Heart right ventricle (tissue), 16 donors: ENCODE data around the gene HNRNPUL2. TPM values are rescaled to one million over a fixed set of nuclear protein-coding genes. Genes with fewer than 3 reads are reported as not detected.

Source experiments
- ATAC-seq, 8 donors: fragments of 200-7000 bp; cut with Tn5 transposase; one replicate each; pipeline ENCODE4 v1.9.1; 2020; ENCODE audit warnings: mild to moderate bottlenecking in 8 of 8, moderate library complexity in 8 of 8, moderate number of reproducible peaks in 1 of 8
- DNase-seq, 2 donors: peaks; one replicate each; pipeline ENCODE4 v3.0.0-alpha.2; 2020
- H3K27ac ChIP-seq, 10 donors: fragments of 200-600 bp; sonication (generic) in 2 of 10; one replicate each; pipeline versions ENCODE4 v1.5.0 to v1.8.0; 2020 to 2022; ENCODE audit warnings: mild to moderate bottlenecking in 3 of 10
- H3K27me3 ChIP-seq, 7 donors: fragments of 200-600 bp; one replicate each; pipeline ENCODE4 v1.8.0; 2021 to 2022; ENCODE audit warnings: mild to moderate bottlenecking in 2 of 7
- H3K36me3 ChIP-seq, 9 donors: fragments of 200-600 bp; sonication (generic) in 1 of 9; one replicate each; pipeline versions ENCODE4 v1.5.0 to v1.8.0; 2020 to 2022; ENCODE audit warnings: mild to moderate bottlenecking in 2 of 9
- H3K4me1 ChIP-seq, 9 donors: fragments of 200-600 bp; sonication (generic) in 1 of 9; one replicate each; pipeline versions ENCODE4 v1.5.0 to v1.8.0; 2020 to 2022; ENCODE audit warnings: mild to moderate bottlenecking in 4 of 9
- H3K4me3 ChIP-seq, 10 donors: fragments of 200-600 bp; sonication (generic) in 2 of 10; one replicate each; pipeline versions ENCODE4 v1.5.0 to v1.8.0; 2020 to 2022; ENCODE audit warnings: mild to moderate bottlenecking in 7 of 10, moderate library complexity in 2 of 10
- H3K9me3 ChIP-seq, 11 donors: fragments of 200-600 bp in 10 of 11; sonication (generic) in 2 of 11; one replicate each; pipeline versions ENCODE4 v1.5.0 to v1.8.0; 2013 to 2022; ENCODE audit warnings: mild to moderate bottlenecking in 2 of 11, control low read depth in 1 of 11, moderate library complexity in 1 of 11
- WGBS, 2 donors: extraction: QIAGEN DNeasy Blood & Tissue Kit; methylation state at CpG; one replicate each; pipeline ENCODE4 v1.1.7; 2013; ENCODE audit warnings: inconsistent platforms in 1 of 2; 5-methylcytosine and 5-hydroxymethylcytosine counted together
- intact Hi-C, 10 donors: fragments of 100-400 bp; cut with DNase I; formaldehyde crosslinking; loops; one replicate each; pipeline versions ENCODE4 v1.11.1 to v1.14.2; 2022
- polyA plus RNA-seq, 2 donors: library from polyadenylated mRNA; stranded (reverse); fragments of 200-250 nt; gene quantifications; one replicate each; pipeline ENCODE4 v1.2.3, GENCODE V29; 2013
- total RNA-seq, 10 donors: library from RNA; stranded (reverse); fragmentation: NEBNext Ultra II Directional in 3 of 10; extraction: Animal tissue kit (Norgen Biotek cat#: 25700) in 3 of 10; gene quantifications; one replicate each; pipeline versions ENCODE4 v1.2.1 to v1.2.4, GENCODE V29; 2021 to 2023
- TF ChIP-seq, protein P1 (sequence below), 9 donors: fragments of 200-600 bp; sonication (generic) in 2 of 9; IDR thresholded peaks; one replicate each; pipeline versions ENCODE4 v1.5.0 to v1.8.0; 2021 to 2022; ENCODE audit warnings: antibody characterized with exemption in 9 of 9, mild to moderate bottlenecking in 5 of 9, moderate library complexity in 1 of 9
- donor health status: Arrhythmogenic right ventricular cardiomyopathy.
- donor health status: ischemic (EF 13 %, LVEDD 7.1; RV severe dilation, severe dysfunction).
- donor health status: healthy with polysubstance abuse.
- donor health status: DM: no; HTN: yes; CAD: no.
- donor health status: DM: no; HTN: no; CAD: no.
- donor health status: ischemic (EF 25% LVEDD 6.9; RV normal size, moderate dysfunction).
- donor health status: ischemic (EF 25% LVEDD 5.7; RV mildly dilated, moderate dysfunction).
- donor health status: healthy.
- donor health status: DM: yes; HTN: yes; CAD: no.
- donor health status: Ischemic cardiomyopathy.
- donor health status: ischemic (EF 35%, LVEDD 5.7; RV mildly dilated, moderate dysfunction).
- donor health status: nonischemic (EF 11% LVEDD 7.7; RV severe dilation, severe dysfunction).
- donor health status: DM: yes; HTN: yes; CAD: no.
- donor health status: PGD.
- donor health status: ischemic (EF 29% LVEDD 5.4; RV normal size, mild dysfunction).
- donor health status: nonischemic (EF 23%, LVEDD 6.1; RV moderate dilation, normal function).

Gene HNRNPUL2
- total and polyA plus RNA-seq, 12 donors: 21.4 to 40.9 (median 33.4) TPM

DNA sequence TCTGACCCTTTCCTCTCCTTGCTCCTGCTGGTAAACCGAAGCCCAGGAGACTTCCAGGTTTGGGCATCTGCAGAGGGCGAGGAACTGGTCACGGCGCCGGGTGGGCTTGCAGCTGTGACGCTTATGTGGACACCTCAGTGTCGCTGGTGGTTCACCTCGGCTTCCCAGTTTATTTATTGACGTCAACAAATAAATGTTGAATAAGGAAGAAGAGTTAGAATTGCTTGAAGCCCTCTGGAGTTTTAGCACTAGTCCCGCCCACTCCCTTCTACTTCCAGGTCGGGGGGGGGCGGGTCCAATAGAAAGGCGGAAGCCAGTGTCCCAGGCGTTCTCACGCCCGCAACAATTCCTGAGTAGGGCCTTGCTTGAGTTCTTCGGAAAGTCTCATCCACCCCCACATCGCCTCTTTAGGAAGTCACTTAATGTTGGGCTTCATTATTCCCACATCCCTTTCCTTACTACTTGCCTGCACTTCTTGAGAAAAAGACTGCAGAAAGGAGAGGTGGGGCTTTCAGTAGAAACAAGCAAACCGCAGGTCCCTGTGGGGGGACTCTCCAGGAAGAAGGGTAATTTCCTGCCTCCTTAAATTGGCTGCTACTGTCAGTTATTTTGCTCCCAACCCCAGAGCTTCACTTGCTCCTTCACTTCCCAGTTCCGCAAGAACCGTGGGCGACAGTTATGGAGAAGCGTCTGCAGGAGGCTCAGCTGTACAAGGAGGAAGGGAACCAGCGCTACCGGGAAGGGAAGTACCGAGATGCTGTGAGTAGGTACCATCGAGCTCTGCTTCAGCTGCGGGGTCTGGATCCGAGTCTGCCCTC lies 1.1 kb upstream of the HNRNPUL2 start, which contains the start of gene TTC9C:
Gene TTC9C, plus strand, starts transcription at position 316 of the 818 bp plus-strand sequence. Its CDS starts 363 bp downstream, at position 679.
- TF ChIP-seq, protein P1, sequence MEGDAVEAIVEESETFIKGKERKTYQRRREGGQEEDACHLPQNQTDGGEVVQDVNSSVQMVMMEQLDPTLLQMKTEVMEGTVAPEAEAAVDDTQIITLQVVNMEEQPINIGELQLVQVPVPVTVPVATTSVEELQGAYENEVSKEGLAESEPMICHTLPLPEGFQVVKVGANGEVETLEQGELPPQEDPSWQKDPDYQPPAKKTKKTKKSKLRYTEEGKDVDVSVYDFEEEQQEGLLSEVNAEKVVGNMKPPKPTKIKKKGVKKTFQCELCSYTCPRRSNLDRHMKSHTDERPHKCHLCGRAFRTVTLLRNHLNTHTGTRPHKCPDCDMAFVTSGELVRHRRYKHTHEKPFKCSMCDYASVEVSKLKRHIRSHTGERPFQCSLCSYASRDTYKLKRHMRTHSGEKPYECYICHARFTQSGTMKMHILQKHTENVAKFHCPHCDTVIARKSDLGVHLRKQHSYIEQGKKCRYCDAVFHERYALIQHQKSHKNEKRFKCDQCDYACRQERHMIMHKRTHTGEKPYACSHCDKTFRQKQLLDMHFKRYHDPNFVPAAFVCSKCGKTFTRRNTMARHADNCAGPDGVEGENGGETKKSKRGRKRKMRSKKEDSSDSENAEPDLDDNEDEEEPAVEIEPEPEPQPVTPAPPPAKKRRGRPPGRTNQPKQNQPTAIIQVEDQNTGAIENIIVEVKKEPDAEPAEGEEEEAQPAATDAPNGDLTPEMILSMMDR (IDR thresholded peaks at IDR 0.05): no peak
- Histone ChIP-seq H3K36me3 (peaks cover 0 to 47% (median 19%) of the 10 kb centered on the region in 9 donors), H3K4me1 (peaks cover 12 to 71% (median 54%) of the 10 kb centered on the region in 9 donors), H3K9me3 (no peaks in the 10 kb centered on the region), H3K27me3 (no peaks in the 10 kb centered on the region), H3K27ac (peak within 1 kb of the TSS; percentile 87 to 99 (median 93)), H3K4me3 (peak within 1 kb of the TSS; percentile 63 to 98 (median 89))
- intact Hi-C loops: loop anchor here in 5 of 10 donors (2.0 to 5.0 kb wide), 4 partner anchors 24 to 114 kb away; partner anchors contain the start of genes TAF6L (in 2 of the 5) and NXF1 (in 1 of the 5)
- 0% methylated on average over 29 of the region's 29 CpGs for WGBS, 2 donors
- ATAC-seq (peak; percentile 57 to 86 (median 77)), DNase-seq (peak; percentile 79 to 92)

DNA sequence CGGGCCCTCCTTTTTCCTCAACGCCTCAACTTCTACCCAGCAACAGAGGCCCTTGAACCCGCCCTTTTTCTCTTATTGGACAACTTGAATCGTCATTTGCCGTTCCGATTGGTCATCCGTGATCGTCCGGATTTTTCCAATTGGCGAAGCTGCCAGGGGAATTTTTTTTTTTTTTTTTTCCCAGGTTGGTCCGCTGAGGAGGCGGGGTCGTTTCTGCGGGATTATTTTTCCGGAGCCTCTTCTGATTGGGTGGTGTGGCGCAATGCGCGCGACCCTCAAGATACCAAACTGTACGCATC lies 564 bp upstream of the HNRNPUL2 start:
- Histone ChIP-seq H3K27me3 (no peaks in the 10 kb centered on the region), H3K9me3 (no peaks in the 10 kb centered on the region), H3K4me1 (peaks cover 12 to 72% (median 54%) of the 10 kb centered on the region in 9 donors), H3K27ac (peak overlapping the region; percentile 87 to 99 (median 93)), H3K4me3 (peak overlapping the region; percentile 63 to 98 (median 89)), H3K36me3 (peaks cover 0 to 47% (median 20%) of the 10 kb centered on the region in 9 donors)
- intact Hi-C loops: loop anchor here in 5 of 10 donors (2.0 to 5.0 kb wide), 5 partner anchors 19 to 114 kb away; partner anchors contain the start of genes TAF6L (in 2 of the 5) and NXF1 (in 1 of the 5)
- WGBS, 2 donors: 0% methylated on average over 20 of the region's 20 CpGs
- peak; percentile 75 to 91 (median 84) for ATAC-seq
- peak; percentile 71 to 95 for DNase-seq
- TF ChIP-seq, protein P1 (IDR thresholded peaks at IDR 0.05): no peak

DNA sequence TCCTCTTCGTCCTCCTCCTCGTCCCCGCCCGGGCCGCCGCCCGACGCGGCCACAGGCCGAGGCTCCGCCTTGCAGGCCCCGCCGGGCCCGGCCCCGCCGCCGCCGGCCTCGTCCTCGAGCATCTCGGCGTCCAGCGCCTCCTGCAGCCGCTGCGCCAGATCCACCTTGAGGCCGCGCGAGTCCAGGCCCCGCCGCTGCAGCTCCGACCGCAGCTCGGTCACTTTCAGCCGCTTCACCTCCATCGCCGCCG lies 417 bp downstream of the HNRNPUL2 start:
- Histone ChIP-seq H3K9me3 (no peaks in the 10 kb centered on the region), H3K36me3 (peaks cover 0 to 50% (median 24%) of the 10 kb centered on the region in 9 donors), H3K4me3 (peak overlapping the region; percentile 63 to 98 (median 89)), H3K27me3 (no peaks in the 10 kb centered on the region), H3K4me1 (peaks cover 12 to 67% (median 49%) of the 10 kb centered on the region in 9 donors), H3K27ac (peak overlapping the region; percentile 87 to 99 (median 93))
- intact Hi-C loops: loop anchor here in 4 of 10 donors (2.0 to 5.0 kb wide), 4 partner anchors 18 to 115 kb away; partner anchors contain the start of genes TAF6L (in 2 of the 4) and NXF1 (in 1 of the 4)
- TF ChIP-seq, protein P1 (IDR thresholded peaks at IDR 0.05): no peak
- WGBS, 2 donors: 1% methylated on average over 31 to 37 of the region's 37 CpGs
- ATAC-seq (peak in 4 of 8 donors; percentile 5 to 17 (median 10)), DNase-seq (no peak)

DNA sequence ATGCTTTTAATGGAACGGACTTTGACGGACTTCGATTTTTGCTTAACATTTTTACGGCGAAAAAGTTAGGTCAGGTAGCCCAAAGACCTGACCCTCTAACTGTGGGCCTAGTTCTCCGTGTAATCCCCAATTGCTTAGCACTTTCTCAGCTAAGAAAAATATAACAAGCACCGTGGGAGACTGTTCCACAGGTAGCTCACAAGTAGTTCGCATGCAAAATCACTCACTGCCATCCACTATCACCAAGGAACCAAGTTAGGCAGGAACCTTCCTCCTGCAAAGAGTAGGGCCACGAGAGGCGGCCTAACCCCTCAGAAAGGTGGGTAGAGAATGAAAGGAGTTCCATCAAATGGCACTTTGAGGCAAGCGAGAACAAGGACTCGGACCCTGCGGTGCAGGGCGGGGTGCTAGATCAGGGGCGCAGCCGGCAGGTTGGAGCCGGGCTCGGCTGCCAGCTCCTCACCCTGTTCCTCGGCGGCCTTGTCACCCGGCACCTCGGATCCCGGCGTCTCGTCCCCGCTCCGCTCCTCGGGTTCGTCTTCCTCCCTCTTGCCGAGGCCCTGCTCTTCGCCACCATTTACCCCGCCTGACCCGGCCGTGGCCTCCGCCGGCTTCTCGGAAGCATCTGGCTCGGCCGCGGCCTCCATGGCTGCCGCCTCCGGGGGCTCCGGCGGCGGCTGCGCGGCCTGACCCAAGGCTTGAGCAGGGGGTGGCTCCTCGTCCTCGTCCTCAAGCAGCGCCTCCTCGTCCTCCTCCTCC lies 922 bp downstream of the HNRNPUL2 start:
- Histone ChIP-seq H3K4me3 (peak overlapping the region; percentile 63 to 98 (median 89)), H3K27ac (peak overlapping the region; percentile 87 to 99 (median 93)), H3K27me3 (no peaks in the 10 kb centered on the region), H3K9me3 (no peaks in the 10 kb centered on the region), H3K36me3 (peaks cover 0 to 52% (median 29%) of the 10 kb centered on the region in 9 donors), H3K4me1 (peaks cover 12 to 67% (median 49%) of the 10 kb centered on the region in 9 donors)
- TF ChIP-seq, protein P1 (IDR thresholded peaks at IDR 0.05): no peak
- WGBS, 2 donors: 1% methylated on average over 49 to 51 of the region's 51 CpGs
- intact Hi-C loops: loop anchor here in 4 of 10 donors (2.0 to 5.0 kb wide), 4 partner anchors 18 to 116 kb away; partner anchors contain the start of genes TAF6L (in 2 of the 4) and NXF1 (in 1 of the 4)
- ATAC-seq (peak in 1 of 8 donors; percentile 3), DNase-seq (no peak)
